Nephron (organoid): ENCODE results near the gene NACC2.
A peak's percentile ranks its signal among the peaks of the same experiment; 100 is the strongest.

Experiments
- H3K27ac Mint-ChIP-seq, 3 experiments: 2 replicates each; pipeline ENCODE4 v1.8.0; 2020; ENCODE audit warnings: mixed read lengths in 3 of 3, mild to moderate bottlenecking in 2 of 3, moderate library complexity in 1 of 3
- H3K27me3 Mint-ChIP-seq: 2 replicates; pipeline ENCODE4 v1.8.0; 2021; ENCODE audit warnings: low read depth, mild to moderate bottlenecking, moderate library complexity, mixed read lengths
- H3K36me3 Mint-ChIP-seq: 2 replicates; pipeline ENCODE4 v1.8.0; 2020; ENCODE audit warnings: low read depth, mixed read lengths
- H3K4me1 Mint-ChIP-seq: 2 replicates; pipeline ENCODE4 v1.8.0; 2020; ENCODE audit warnings: mixed read lengths
- H3K4me3 Mint-ChIP-seq, 3 experiments: 2 replicates each; pipeline ENCODE4 v1.8.0; 2020; ENCODE audit warnings: mild to moderate bottlenecking in 3 of 3, mixed read lengths in 3 of 3, moderate library complexity in 2 of 3
- H3K9me3 Mint-ChIP-seq: 2 replicates; pipeline ENCODE4 v1.8.0; 2020; ENCODE audit warnings: mixed read lengths
- TF ChIP-seq, protein P1 (sequence below), 3 experiments: fragments of 200-600 bp; sonication (generic); IDR thresholded peaks; one replicate each; pipeline ENCODE4 v1.5.0; 2021; ENCODE audit warnings: antibody characterized with exemption in 3 of 3; ENCODE audit not compliant: unreplicated experiment in 3 of 3

Gene NACC2

DNA sequence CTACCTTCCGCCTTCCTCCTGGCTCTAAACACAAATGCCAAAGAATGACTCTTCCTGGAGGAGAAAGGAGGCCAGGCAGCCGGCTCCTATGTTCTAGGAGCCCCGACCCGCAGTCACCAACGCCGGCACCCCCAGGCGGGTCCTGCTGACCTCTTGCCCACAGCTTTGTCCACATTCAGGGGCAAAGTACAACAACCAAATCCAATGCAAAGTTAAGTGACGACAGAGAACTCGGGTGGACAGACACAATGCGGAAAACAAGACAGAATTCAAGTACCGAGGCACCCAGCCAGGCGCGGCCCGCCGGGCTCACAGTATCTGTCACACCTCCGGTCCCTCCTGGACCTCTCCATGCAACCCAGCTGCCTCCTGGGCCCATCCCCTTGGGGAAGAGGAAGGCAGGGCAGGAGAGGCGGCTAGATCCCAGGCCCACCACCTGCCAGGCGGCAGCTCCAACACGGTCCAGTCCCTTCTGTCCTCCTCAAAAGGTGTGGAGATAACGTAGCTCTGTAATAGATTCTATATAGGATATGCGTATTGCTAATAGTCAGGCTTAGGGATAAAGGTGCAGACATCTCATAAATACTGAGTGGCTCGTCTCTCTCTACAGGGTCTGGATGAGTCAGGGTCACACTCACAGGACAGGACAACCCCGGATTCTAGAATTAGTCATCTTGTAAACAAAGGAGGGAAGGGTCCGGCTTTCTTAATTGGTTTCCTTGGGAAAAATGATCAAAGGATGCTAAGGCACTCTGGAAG lies 87.0 kb downstream of the NACC2 start:
- Mint-ChIP-seq H3K27me3 (no peaks in the 10 kb centered on the region), H3K4me1 (peaks cover 25% of the 10 kb centered on the region), H3K4me3 (no peak overlapping the region), H3K27ac (peak overlapping the region; percentile 59 to 73 (median 60)), H3K36me3 (no peaks in the 10 kb centered on the region), H3K9me3 (no peaks in the 10 kb centered on the region)
- TF ChIP-seq, protein P1, sequence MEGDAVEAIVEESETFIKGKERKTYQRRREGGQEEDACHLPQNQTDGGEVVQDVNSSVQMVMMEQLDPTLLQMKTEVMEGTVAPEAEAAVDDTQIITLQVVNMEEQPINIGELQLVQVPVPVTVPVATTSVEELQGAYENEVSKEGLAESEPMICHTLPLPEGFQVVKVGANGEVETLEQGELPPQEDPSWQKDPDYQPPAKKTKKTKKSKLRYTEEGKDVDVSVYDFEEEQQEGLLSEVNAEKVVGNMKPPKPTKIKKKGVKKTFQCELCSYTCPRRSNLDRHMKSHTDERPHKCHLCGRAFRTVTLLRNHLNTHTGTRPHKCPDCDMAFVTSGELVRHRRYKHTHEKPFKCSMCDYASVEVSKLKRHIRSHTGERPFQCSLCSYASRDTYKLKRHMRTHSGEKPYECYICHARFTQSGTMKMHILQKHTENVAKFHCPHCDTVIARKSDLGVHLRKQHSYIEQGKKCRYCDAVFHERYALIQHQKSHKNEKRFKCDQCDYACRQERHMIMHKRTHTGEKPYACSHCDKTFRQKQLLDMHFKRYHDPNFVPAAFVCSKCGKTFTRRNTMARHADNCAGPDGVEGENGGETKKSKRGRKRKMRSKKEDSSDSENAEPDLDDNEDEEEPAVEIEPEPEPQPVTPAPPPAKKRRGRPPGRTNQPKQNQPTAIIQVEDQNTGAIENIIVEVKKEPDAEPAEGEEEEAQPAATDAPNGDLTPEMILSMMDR (IDR thresholded peaks at IDR 0.05; ENCODE audit: unreplicated experiment in 3 of 3), result no peak

DNA sequence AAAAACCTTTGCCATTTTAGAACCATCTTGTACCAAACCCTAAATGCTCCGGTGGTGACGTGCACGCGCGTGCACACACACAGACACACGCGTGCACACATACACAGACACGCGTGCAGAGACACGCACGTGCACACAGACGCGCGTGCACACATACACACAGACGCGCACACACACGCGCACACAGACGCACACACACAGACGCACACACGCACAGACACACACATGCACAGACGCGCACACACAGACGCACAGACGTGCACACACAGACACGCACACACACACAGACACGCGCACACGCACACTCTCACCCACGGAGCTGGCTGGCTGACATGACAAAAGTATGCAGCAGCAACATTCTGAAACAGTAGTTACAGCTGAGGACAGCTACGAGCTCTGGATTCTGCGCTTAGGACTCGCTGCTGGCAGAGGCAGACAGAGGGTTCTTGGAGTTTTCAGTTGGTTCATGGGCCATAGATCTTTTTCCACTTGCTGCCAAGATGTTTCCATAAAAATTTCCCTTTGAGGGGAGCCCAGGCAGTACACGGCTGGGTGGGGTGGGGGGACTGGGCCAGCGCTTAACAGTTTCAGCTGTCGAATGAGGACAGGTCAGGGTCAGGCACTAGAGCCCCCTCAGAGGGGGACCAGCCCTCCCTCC lies 87.7 kb downstream of the NACC2 start:
- no peaks in the 10 kb centered on the region for H3K27me3 Mint-ChIP-seq
- H3K27ac Mint-ChIP-seq, result peak overlapping the region; percentile 59 to 73 (median 60)
- peaks cover 25% of the 10 kb centered on the region for H3K4me1 Mint-ChIP-seq
- no peaks in the 10 kb centered on the region for H3K9me3 Mint-ChIP-seq
- peak overlapping the region in 1 of 3 experiments; percentile 12 for H3K4me3 Mint-ChIP-seq
- H3K36me3 Mint-ChIP-seq, result no peaks in the 10 kb centered on the region
- TF ChIP-seq, protein P1 (IDR thresholded peaks at IDR 0.05; ENCODE audit: unreplicated experiment in 3 of 3), result no peak

DNA sequence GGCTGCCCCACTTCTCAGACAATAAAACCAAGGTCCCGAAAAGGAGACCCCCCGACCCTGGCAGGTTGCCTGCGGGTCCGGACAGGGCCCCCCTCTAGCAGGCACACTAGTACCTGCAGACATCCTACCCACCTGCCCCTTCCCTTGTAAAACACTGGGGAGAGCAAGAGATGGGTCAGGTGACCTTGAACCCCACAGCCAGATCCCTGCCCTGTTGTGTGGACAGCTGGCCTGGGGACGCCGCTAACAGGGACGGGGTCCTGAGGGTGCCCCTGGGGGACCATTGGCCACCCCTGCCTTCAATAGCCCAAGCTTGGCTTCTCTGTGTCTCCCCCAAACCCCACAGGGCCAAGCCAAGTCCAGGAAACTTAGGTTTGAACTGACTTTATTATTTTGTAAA lies 88.9 kb downstream of the NACC2 start:
- Mint-ChIP-seq H3K4me1 (peaks cover 25% of the 10 kb centered on the region), H3K27ac (no peak overlapping the region), H3K27me3 (no peaks in the 10 kb centered on the region), H3K4me3 (no peak overlapping the region), H3K9me3 (no peaks in the 10 kb centered on the region), H3K36me3 (no peaks in the 10 kb centered on the region)
- TF ChIP-seq, protein P1 (IDR thresholded peaks at IDR 0.05; ENCODE audit: unreplicated experiment in 3 of 3), result no peak

DNA sequence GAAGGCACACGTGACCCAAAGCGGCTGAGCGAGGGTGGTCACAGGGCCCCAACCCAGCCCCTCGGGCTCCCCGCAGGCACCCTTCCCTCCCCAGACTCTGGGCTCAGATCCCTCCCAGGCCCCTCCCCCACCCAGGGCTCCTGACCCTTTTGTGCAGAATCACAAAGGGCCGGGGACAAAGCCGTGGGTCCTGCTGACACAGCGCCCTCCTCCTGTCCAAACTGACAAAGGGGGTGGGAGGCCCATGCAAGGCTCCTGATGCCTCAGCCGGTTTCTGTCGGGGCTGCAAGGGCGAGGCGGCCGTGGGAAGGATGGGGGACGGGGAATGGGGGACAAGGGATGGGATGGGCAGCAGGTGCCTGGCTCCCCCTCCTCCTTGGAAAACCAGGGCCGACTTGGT lies 90.4 kb downstream of the NACC2 start:
- TF ChIP-seq, protein P1 (IDR thresholded peaks at IDR 0.05; ENCODE audit: unreplicated experiment in 3 of 3), result no peak

DNA sequence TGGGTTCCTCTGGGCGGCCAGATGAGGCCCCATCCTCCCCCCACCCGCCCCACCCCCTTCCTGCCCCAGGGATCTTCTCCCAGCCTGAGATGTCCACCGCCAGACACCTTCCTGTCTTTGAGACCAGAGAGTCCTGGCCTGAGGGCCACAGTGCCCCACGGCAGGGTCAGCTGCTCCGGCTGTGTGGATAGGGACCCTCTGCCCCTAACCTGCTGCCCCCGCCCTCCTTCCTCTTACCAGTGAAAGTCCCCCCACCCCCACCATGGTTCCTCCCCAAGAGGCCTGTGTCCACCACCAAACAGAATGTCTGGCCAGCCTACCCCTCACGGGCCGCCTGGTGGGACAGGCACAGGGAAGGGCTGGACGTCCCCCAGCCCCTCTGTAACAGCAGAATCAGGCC lies 90.9 kb downstream of the NACC2 start:
- TF ChIP-seq, protein P1 (IDR thresholded peaks at IDR 0.05; ENCODE audit: unreplicated experiment in 3 of 3), result no peak
- Mint-ChIP-seq H3K36me3 (no peaks in the 10 kb centered on the region), H3K4me3 (no peak overlapping the region), H3K27ac (no peak overlapping the region), H3K4me1 (peaks cover 26% of the 10 kb centered on the region), H3K27me3 (peaks cover 5% of the 10 kb centered on the region), H3K9me3 (no peaks in the 10 kb centered on the region)

More for the DNA sequence above, 90.4 kb downstream of the NACC2 start:
- no peaks in the 10 kb centered on the region for H3K36me3 Mint-ChIP-seq
- no peak overlapping the region for H3K27ac Mint-ChIP-seq
- H3K4me1 Mint-ChIP-seq, result peaks cover 26% of the 10 kb centered on the region
- H3K4me3 Mint-ChIP-seq, result no peak overlapping the region
- H3K9me3 Mint-ChIP-seq, result no peaks in the 10 kb centered on the region
- peaks cover 5% of the 10 kb centered on the region for H3K27me3 Mint-ChIP-seq
